Epithelial cell of proximal tubule (primary cell): ENCODE measurements around the gene STOML1. TPM values are rescaled to one million over a fixed set of nuclear protein-coding genes. Genes with fewer than 3 reads are reported as not detected.

Experiments used
- DNase-seq: peaks from one replicate; pipeline ENCODE4 v3.0.0-alpha.2; 2011; ENCODE audit warnings: low read depth
- H3K4me3 ChIP-seq: 2 replicates; pipeline ENCODE4 v1.5.1; 2011; ENCODE audit warnings: low read depth, mild to moderate bottlenecking, low read length
- total RNA-seq: library from RNA; depleted of rRNA; stranded (reverse); fragments of >200 nt; gene quantifications from 2 replicates; pipeline ENCODE4 v1.2.3, GENCODE V29; 2015
- TF ChIP-seq, protein P1 (sequence below): conservative IDR thresholded peaks from 2 replicates; pipeline ENCODE4 v1.5.1; 2012; ENCODE audit warnings: low read depth, mild to moderate bottlenecking, low read length

STOML1 gene
- total RNA-seq, 1 donor from 2014 or later = 13.5 TPM

DNA sequence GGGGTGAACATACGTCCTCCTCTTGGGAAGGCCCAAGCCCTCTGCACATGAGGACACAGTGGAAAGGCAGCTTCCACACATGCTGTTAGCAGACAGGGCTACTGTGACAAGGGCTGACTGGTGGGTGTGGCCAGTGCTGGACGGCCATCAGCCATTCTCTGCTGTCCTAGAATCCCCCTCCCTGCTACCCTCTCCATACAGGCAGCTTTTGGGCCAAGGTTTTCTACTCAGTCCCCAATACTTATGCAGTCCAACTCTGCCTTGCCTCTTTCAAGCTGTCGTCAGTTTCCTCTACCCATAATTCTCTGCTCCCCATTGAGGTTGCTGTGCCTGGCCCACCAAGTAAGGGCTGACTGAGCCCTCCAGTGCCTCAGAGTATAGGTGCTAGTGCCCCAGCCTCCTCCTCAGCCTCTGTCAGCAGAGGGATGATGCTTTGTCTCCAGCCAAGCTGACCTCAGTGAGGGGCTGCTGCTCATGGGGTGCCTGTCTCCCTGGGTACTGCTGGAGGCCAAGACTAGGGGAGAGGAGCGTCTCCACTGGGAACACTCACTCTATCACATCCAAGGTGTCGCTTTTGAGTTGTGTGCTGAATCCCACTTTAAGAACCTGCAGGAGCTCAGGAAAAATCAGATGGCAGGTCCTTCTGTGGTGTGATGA is 63.0 kb downstream of the STOML1 start:
- no peak for DNase-seq
- TF ChIP-seq, protein P1, sequence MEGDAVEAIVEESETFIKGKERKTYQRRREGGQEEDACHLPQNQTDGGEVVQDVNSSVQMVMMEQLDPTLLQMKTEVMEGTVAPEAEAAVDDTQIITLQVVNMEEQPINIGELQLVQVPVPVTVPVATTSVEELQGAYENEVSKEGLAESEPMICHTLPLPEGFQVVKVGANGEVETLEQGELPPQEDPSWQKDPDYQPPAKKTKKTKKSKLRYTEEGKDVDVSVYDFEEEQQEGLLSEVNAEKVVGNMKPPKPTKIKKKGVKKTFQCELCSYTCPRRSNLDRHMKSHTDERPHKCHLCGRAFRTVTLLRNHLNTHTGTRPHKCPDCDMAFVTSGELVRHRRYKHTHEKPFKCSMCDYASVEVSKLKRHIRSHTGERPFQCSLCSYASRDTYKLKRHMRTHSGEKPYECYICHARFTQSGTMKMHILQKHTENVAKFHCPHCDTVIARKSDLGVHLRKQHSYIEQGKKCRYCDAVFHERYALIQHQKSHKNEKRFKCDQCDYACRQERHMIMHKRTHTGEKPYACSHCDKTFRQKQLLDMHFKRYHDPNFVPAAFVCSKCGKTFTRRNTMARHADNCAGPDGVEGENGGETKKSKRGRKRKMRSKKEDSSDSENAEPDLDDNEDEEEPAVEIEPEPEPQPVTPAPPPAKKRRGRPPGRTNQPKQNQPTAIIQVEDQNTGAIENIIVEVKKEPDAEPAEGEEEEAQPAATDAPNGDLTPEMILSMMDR = no peak
- H3K4me3 ChIP-seq = no peak overlapping the region

Other genes with a start within 250 kb of the STOML1 start
- under 0.01 and 2.0 TPM in 2 replicates for gene INSYN1, start 238.9 kb downstream of the STOML1 start, total RNA-seq
- not detected in 2 replicates for gene TBC1D21, start 118.7 kb downstream of the STOML1 start, total RNA-seq
- gene LOXL1, start 65.8 kb downstream of the STOML1 start, total RNA-seq = 48.7 and 120 TPM in 2 replicates
- gene PML, start 2.4 kb upstream of the STOML1 start, total RNA-seq = 74.8 and 78.9 TPM in 2 replicates
- not detected in 2 replicates for gene GOLGA6A, start 90.3 kb upstream of the STOML1 start, total RNA-seq
- not detected in 2 replicates for gene ISLR2, start 138.3 kb upstream of the STOML1 start, total RNA-seq
- not detected in 2 replicates for gene ISLR, start 181.4 kb upstream of the STOML1 start, total RNA-seq
- gene STRA6, start 210.5 kb upstream of the STOML1 start, total RNA-seq = 1.9 and 3.9 TPM in 2 replicates
- 2.5 TPM in 1 of 2 replicates, not detected in the other for gene CCDC33, start 244.0 kb upstream of the STOML1 start, total RNA-seq